Measurements from ENCODE around the gene PPP1R13L. TPM values are rescaled to one million over a fixed set of nuclear protein-coding genes. Genes with fewer than 3 reads are reported as not detected.

PPP1R13L gene
- total RNA-seq, 1 donor = 5.6 TPM

DNA sequence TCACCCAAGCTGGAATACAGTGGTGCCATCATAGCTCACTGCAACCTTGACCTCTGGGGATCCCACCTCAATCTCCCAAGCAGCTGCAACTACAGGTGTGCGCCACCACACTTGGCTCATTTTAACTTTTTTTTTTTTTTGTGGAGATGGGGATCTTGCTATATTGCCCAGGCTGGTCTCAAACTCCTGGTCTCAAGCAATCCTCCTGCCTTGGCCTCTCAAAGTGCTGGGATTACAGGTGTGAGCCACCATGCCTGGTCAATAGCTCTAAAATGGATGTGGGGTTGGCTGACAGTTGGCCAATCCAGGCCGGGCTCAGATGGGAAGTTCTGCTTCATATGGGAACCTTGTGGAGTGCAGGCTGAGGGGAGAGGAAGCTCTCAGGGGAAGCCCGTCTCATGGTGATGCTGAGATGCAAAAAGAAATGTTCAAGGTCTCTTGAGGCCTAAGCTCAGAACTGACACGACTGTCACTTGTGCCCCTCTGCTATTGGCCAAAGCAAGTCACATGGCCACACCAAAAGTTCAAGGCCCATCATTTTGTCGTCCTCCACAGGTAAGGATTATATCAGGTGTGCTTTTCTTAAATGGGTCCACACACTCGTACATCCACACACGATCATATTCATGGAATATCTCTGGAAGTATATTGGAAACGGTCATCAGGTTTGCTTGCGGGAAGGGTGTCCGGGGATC is 71.1 kb downstream of the PPP1R13L start:
- TF ChIP-seq, protein P1, sequence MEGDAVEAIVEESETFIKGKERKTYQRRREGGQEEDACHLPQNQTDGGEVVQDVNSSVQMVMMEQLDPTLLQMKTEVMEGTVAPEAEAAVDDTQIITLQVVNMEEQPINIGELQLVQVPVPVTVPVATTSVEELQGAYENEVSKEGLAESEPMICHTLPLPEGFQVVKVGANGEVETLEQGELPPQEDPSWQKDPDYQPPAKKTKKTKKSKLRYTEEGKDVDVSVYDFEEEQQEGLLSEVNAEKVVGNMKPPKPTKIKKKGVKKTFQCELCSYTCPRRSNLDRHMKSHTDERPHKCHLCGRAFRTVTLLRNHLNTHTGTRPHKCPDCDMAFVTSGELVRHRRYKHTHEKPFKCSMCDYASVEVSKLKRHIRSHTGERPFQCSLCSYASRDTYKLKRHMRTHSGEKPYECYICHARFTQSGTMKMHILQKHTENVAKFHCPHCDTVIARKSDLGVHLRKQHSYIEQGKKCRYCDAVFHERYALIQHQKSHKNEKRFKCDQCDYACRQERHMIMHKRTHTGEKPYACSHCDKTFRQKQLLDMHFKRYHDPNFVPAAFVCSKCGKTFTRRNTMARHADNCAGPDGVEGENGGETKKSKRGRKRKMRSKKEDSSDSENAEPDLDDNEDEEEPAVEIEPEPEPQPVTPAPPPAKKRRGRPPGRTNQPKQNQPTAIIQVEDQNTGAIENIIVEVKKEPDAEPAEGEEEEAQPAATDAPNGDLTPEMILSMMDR (IDR thresholded peaks at IDR 0.05; ENCODE audit: insufficient read depth, low read depth, low read length) = no peak
- no peak for DNase-seq (ENCODE audit: low read depth)

DNA sequence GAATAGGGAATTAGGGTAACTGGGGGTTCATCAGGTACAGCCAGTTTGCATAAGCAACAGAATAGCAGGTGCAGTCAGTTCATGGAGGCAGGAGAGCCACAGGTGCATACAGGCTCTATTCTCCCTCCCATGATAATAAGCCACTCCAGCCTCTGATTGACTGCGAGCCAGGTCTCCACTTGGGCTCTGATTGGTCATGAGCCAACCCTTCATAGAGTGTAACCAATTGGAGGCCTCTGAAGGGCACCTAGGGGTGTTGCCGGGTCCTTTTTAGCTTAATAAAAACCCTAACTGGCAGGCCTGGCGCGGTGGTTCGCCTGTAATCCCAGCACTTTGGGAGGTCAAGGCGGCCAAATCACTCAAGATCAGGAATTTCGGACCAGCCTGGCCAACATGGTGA is 73.5 kb downstream of the PPP1R13L start:
- no peak for DNase-seq (ENCODE audit: low read depth)
- H3K4me3 ChIP-seq (ENCODE audit: low read depth, low read length) = no peak overlapping the region
- TF ChIP-seq, protein P1 (IDR thresholded peaks at IDR 0.05; ENCODE audit: insufficient read depth, low read depth, low read length) = no peak

More for the DNA sequence above, 71.1 kb downstream of the PPP1R13L start:
- no peak overlapping the region for H3K4me3 ChIP-seq (ENCODE audit: low read depth, low read length)

Small RNA genes lying within 50 kb of the gene (small RNA-seq; reads per million reads assigned to genes)
- gene MIR6088 = not detected

Other genes with a start within 250 kb of the PPP1R13L start
- under 0.01 TPM in 2 replicates for gene NKPD1, start 244.1 kb downstream of the PPP1R13L start, total RNA-seq
- 3.9 and 7.7 TPM in 2 replicates for gene TRAPPC6A, start 226.8 kb downstream of the PPP1R13L start, total RNA-seq
- 4.3 and 5.8 TPM in 2 replicates for gene BLOC1S3, start 226.3 kb downstream of the PPP1R13L start, total RNA-seq
- not detected in 2 replicates for gene EXOC3L2, start 159.7 kb downstream of the PPP1R13L start, total RNA-seq
- gene MARK4, start 153.8 kb downstream of the PPP1R13L start, total RNA-seq = 14.2 and 16.8 TPM in 2 replicates
- gene CKM, start 82.2 kb downstream of the PPP1R13L start, total RNA-seq = 0.43 TPM in 1 of 2 replicates, not detected in the other
- 0.32 TPM in 1 of 2 replicates, not detected in the other for gene KLC3, start 64.3 kb downstream of the PPP1R13L start, total RNA-seq
- gene ERCC2, start 34.5 kb downstream of the PPP1R13L start, total RNA-seq = 53.5 and 73.0 TPM in 2 replicates
- 8.1 and 13.4 TPM in 2 replicates for gene POLR1G, start 1.6 kb upstream of the PPP1R13L start, total RNA-seq
- 73.0 and 88.9 TPM in 2 replicates for gene ERCC1, start 18.8 kb upstream of the PPP1R13L start, total RNA-seq
- gene FOSB, start 62.9 kb upstream of the PPP1R13L start, total RNA-seq = 13.0 and 16.1 TPM in 2 replicates
- 6.9 and 11.9 TPM in 2 replicates for gene RTN2, start 92.0 kb upstream of the PPP1R13L start, total RNA-seq
- 1.3 and 2.3 TPM in 2 replicates for gene PPM1N, start 93.4 kb upstream of the PPP1R13L start, total RNA-seq
- gene VASP, start 102.4 kb upstream of the PPP1R13L start, total RNA-seq = 158 and 185 TPM in 2 replicates
- gene OPA3, start 179.7 kb upstream of the PPP1R13L start, total RNA-seq = 8.2 and 8.4 TPM in 2 replicates
- gene GPR4, start 197.1 kb upstream of the PPP1R13L start, total RNA-seq = not detected in 2 replicates
- gene EML2, start 234.3 kb upstream of the PPP1R13L start, total RNA-seq = 17.7 and 31.5 TPM in 2 replicates